ENCODE data around the gene ZBP1.

The ZBP1 gene

DNA sequence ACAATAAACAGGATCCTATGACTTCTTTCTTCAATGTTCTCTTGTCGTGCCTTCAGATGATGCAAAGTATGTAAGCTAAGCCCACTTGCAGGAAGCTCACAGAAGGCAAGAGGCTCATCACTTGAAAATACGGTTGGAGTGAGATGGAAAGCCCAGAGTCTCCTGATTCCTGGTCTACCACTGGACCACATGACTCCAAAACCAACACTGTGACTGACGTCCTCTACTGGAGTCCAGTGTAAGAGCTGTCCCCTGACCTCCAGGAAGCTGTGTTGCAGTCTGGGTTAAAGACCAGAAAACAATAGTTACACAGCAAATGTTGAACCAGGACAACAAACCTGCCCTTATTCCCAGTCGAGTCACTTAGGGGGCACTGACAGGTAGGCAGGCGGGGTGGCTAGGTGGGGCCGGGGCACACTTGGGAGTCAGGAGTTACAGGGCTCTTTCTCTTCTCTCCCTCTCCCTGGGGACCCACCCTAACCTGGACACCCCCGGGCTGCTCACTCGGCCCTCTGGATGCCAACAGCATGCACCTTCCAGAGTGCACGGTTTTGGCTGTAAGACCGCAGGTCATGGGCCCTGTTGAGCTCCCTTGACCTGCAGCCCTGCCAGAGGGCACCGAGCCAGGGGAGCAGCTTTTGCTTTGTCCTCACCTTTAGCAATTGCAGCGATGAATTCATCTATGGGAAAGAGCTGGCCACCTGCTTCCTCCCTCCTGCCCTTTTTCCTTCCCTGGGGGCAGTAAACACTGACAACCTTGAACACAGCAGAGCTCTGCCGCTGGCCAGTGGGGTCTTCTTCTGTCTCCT is 51.9 kb downstream of the ZBP1 start:
- H2AFZ ChIP-seq (ENCODE audit: low read depth, low read length): no peak overlapping the region
- no peaks in the 10 kb centered on the region for H3K36me3 ChIP-seq (replicated peaks; ENCODE audit: low read depth, low read length)
- H3K4me1 ChIP-seq (ENCODE audit: low read length): no peaks in the 10 kb centered on the region
- H3K9ac ChIP-seq (ENCODE audit: low read length): no peak overlapping the region
- peaks cover 79% of the 10 kb centered on the region for H3K27me3 ChIP-seq (ENCODE audit: low read depth, low read length)
- TF ChIP-seq EZH2phosphoT487 (IDR thresholded peaks at IDR 0.05; ENCODE audit: low read depth): no peak
- TF ChIP-seq, protein P1, sequence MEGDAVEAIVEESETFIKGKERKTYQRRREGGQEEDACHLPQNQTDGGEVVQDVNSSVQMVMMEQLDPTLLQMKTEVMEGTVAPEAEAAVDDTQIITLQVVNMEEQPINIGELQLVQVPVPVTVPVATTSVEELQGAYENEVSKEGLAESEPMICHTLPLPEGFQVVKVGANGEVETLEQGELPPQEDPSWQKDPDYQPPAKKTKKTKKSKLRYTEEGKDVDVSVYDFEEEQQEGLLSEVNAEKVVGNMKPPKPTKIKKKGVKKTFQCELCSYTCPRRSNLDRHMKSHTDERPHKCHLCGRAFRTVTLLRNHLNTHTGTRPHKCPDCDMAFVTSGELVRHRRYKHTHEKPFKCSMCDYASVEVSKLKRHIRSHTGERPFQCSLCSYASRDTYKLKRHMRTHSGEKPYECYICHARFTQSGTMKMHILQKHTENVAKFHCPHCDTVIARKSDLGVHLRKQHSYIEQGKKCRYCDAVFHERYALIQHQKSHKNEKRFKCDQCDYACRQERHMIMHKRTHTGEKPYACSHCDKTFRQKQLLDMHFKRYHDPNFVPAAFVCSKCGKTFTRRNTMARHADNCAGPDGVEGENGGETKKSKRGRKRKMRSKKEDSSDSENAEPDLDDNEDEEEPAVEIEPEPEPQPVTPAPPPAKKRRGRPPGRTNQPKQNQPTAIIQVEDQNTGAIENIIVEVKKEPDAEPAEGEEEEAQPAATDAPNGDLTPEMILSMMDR (IDR thresholded peaks at IDR 0.05; ENCODE audit: low read depth, low read length): no peak
- no peaks in the 10 kb centered on the region for H4K20me1 ChIP-seq (ENCODE audit: insufficient read depth, low read length)
- H3K27ac ChIP-seq (ENCODE audit: low read length): no peak overlapping the region
- H3K9me3 ChIP-seq (ENCODE audit: insufficient read depth, low read length): no peaks in the 10 kb centered on the region
- H3K4me2 ChIP-seq (ENCODE audit: low read length): no peak overlapping the region
- no peaks in the 10 kb centered on the region for H3K79me2 ChIP-seq (ENCODE audit: low read length)
- no peak overlapping the region for H3K4me3 ChIP-seq (ENCODE audit: low read length)

DNA sequence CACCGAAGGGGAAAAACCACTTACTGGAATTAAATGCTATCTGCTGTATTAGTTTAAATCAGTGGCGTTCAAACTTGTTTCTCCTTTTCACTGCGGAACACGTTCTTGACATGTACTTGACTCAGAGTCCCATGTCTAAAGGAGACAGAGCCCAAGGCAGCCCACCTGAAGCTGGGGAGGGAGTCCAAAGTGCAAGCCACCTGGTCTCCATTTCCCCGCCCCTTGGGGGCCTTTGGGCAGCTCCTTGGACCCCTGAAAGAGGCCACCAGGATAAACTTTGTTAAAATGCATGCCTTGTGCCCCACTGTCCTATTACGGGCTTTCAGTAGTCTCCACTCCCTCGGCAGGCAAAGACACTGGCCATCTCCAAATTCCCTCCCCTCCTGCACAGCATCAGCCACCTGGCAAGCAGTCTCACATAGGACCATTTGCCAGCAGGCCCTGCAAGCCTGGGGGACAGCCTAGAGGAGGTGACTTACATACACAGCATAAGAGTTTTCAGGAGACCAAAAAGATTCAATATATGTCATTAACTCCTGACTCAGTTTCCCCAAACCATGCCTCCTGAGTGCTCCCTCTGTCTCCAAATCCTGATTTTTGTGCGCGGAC is 52.7 kb downstream of the ZBP1 start:
- TF ChIP-seq, protein P1 (IDR thresholded peaks at IDR 0.05; ENCODE audit: low read depth, low read length): no peak
- no peak for TF ChIP-seq EZH2phosphoT487 (IDR thresholded peaks at IDR 0.05; ENCODE audit: low read depth)
- H3K4me1 ChIP-seq (ENCODE audit: low read length): no peaks in the 10 kb centered on the region
- H3K79me2 ChIP-seq (ENCODE audit: low read length): no peaks in the 10 kb centered on the region
- peaks cover 73% of the 10 kb centered on the region for H3K27me3 ChIP-seq (ENCODE audit: low read depth, low read length)
- H3K9ac ChIP-seq (ENCODE audit: low read length): no peak overlapping the region
- no peak overlapping the region for H2AFZ ChIP-seq (ENCODE audit: low read depth, low read length)
- no peak overlapping the region for H3K4me3 ChIP-seq (ENCODE audit: low read length)
- no peaks in the 10 kb centered on the region for H4K20me1 ChIP-seq (ENCODE audit: insufficient read depth, low read length)
- H3K36me3 ChIP-seq (replicated peaks; ENCODE audit: low read depth, low read length): no peaks in the 10 kb centered on the region
- no peak overlapping the region for H3K27ac ChIP-seq (ENCODE audit: low read length)
- H3K4me2 ChIP-seq (ENCODE audit: low read length): no peak overlapping the region
- no peaks in the 10 kb centered on the region for H3K9me3 ChIP-seq (ENCODE audit: insufficient read depth, low read length)

DNA sequence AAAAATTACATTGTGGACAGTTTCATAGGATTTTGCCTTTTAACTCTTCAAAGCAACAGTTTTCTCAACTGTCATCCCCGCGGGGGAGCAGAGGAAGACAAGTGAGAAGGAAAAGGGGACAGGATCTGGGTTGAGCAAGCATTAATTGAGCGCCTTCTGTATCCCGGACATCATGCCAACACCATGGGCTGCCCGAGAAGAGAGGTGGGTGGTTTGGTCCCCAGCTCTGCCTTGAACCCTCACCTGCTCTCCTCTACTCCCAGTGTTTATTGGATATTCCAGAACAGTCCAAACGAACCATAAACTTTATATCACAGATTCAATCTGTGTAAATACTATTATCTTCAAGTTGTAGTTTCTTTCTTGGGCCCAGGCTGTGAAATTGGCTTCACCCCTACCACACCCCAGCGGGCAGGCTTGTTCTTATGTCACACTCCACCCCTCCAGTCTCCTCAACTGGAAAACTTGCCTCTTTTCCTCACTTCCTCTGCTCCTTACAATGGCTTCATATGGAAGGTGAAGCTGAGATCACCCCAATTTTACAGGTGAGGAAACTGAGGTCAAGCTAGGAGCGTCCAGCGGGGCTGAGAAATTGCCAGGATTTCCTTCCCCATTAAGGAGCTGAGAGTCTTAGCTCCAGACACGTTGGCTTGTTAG is 53.3 kb downstream of the ZBP1 start:
- Histone ChIP-seq H3K27me3 (ENCODE audit: low read depth, low read length) (peaks cover 74% of the 10 kb centered on the region), H4K20me1 (ENCODE audit: insufficient read depth, low read length) (no peaks in the 10 kb centered on the region), H3K27ac (ENCODE audit: low read length) (no peak overlapping the region), H3K36me3 (replicated peaks; ENCODE audit: low read depth, low read length) (no peaks in the 10 kb centered on the region), H3K79me2 (ENCODE audit: low read length) (no peaks in the 10 kb centered on the region), H3K4me3 (ENCODE audit: low read length) (no peak overlapping the region), H3K4me1 (ENCODE audit: low read length) (no peaks in the 10 kb centered on the region), H3K9ac (ENCODE audit: low read length) (no peak overlapping the region), H3K4me2 (ENCODE audit: low read length) (no peak overlapping the region), H2AFZ (ENCODE audit: low read depth, low read length) (no peak overlapping the region), H3K9me3 (ENCODE audit: insufficient read depth, low read length) (no peaks in the 10 kb centered on the region)
- TF ChIP-seq, protein P1 (IDR thresholded peaks at IDR 0.05; ENCODE audit: low read depth, low read length): no peak
- no peak for TF ChIP-seq EZH2phosphoT487 (IDR thresholded peaks at IDR 0.05; ENCODE audit: low read depth)

DNA sequence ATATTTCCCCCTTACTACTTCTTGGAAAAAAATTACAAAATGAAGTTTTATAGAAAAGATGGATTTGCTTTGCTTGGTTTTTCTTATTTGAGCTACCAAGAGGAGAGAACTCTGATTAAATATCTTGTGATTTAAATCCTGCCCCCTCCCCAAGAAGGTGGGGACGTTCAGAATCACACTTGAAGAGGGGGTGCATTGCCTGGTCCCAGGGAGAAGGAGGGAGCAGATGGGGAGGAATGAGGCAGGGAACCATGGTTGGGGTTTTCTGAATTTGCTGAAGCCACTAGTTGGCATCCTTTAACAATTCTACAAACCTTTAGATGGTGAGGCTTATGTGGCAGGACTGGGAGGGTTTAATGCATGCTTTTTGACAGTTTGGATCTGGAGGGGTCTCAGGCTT is 53.8 kb downstream of the ZBP1 start:
- H3K27me3 ChIP-seq (ENCODE audit: low read depth, low read length): peaks cover 80% of the 10 kb centered on the region
- TF ChIP-seq, protein P1 (IDR thresholded peaks at IDR 0.05; ENCODE audit: low read depth, low read length): no peak; the same call in 1 of the 2 replicates
- TF ChIP-seq EZH2phosphoT487 (IDR thresholded peaks at IDR 0.05; ENCODE audit: low read depth): no peak
- no peaks in the 10 kb centered on the region for H3K36me3 ChIP-seq (replicated peaks; ENCODE audit: low read depth, low read length)
- no peak overlapping the region for H2AFZ ChIP-seq (ENCODE audit: low read depth, low read length)
- H3K4me2 ChIP-seq (ENCODE audit: low read length): no peak overlapping the region
- no peak overlapping the region for H3K9ac ChIP-seq (ENCODE audit: low read length)
- H3K4me1 ChIP-seq (ENCODE audit: low read length): no peaks in the 10 kb centered on the region
- H3K79me2 ChIP-seq (ENCODE audit: low read length): no peaks in the 10 kb centered on the region
- no peak overlapping the region for H3K4me3 ChIP-seq (ENCODE audit: low read length)
- H4K20me1 ChIP-seq (ENCODE audit: insufficient read depth, low read length): no peaks in the 10 kb centered on the region
- no peak overlapping the region for H3K27ac ChIP-seq (ENCODE audit: low read length)
- H3K9me3 ChIP-seq (ENCODE audit: insufficient read depth, low read length): no peaks in the 10 kb centered on the region
